ACC112 (cell line): ENCODE results near the gene SPTLC3.

ENCODE experiments used
- H2AFZ ChIP-seq: fragments of 200-600 bp; sonication (generic); one replicate; pipeline ENCODE4 v1.6.0; 2017; ENCODE audit warnings: antibody characterized with exemption, low read length; ENCODE audit not compliant: unreplicated experiment
- H3K27ac ChIP-seq: fragments of 200-600 bp; sonication (generic); 2 replicates; pipeline ENCODE4 v1.5.1; 2014; ENCODE audit warnings: low read depth, mild to moderate bottlenecking, antibody characterized with exemption, low read length, moderate library complexity
- H3K27me3 ChIP-seq: fragments of 200-600 bp; sonication (generic); 2 replicates; pipeline ENCODE4 v1.6.1; 2014; ENCODE audit warnings: mild to moderate bottlenecking, antibody characterized with exemption, low read length, moderate library complexity, mixed read lengths; ENCODE audit not compliant: insufficient read depth
- H3K36me3 ChIP-seq: fragments of 200-600 bp; sonication (generic); 2 replicates; pipeline ENCODE4 v1.6.1; 2016; ENCODE audit warnings: mild to moderate bottlenecking, antibody characterized with exemption, low read length, moderate library complexity, mixed read lengths; ENCODE audit not compliant: insufficient read depth
- H3K4me1 ChIP-seq: fragments of 200-600 bp; sonication (generic); one replicate; pipeline ENCODE4 v1.6.1; 2016; ENCODE audit warnings: low read length, mixed read lengths; ENCODE audit not compliant: insufficient read depth, unreplicated experiment, control insufficient read depth
- H3K4me3 ChIP-seq: fragments of 200-600 bp; sonication (generic); 2 replicates; pipeline ENCODE4 v1.5.1; 2014; ENCODE audit warnings: mild to moderate bottlenecking, low read depth, low read length
- H3K79me2 ChIP-seq: fragments of 200-600 bp; sonication (generic); one replicate; pipeline ENCODE4 v1.6.0; 2016; ENCODE audit warnings: low read length; ENCODE audit not compliant: control insufficient read depth, unreplicated experiment, insufficient read depth

Gene SPTLC3

DNA sequence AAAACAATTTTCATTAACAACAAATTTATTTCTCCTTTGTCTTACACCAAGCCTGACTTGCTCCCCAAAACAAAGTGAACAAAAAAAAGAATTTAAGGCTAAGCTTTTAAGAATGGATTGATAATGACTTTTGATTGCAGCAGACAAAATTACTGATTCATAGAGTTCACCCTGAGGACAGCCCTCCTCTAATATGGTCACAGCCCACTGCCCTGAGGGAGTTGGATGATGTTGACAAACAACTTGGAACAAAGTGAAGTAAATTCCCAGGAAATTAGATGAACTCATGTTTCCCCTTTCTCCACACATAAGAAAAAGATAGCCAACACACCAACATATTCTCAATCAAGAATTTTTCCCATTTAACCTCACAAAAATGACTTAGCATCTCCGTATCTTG, 204.6 kb downstream of the SPTLC3 start:
- no peak overlapping the region for H3K27ac ChIP-seq
- H3K27me3 ChIP-seq: peaks cover 71% of the 10 kb centered on the region
- no peak overlapping the region for H3K4me3 ChIP-seq

DNA sequence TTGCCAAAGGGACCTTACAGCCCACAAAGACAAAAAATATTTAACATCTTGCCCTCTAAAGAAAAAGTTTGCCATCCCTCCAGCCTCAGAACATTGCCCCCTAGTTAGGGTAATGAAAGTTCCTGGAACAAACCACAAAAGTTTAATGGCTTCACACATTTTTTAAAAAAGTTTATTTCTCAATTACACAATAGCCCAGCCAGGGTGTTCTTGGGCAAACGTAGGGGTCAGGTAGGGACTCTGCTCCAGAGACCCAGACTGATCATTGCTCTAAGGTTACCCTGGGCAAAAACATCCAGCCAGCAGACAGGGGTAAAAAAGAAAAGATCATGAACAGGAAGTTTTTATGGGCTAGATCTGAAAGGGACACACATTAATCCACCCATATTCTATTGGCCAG, 207.8 kb downstream of the SPTLC3 start:
- H3K79me2 ChIP-seq: no peaks in the 10 kb centered on the region
- peaks cover 92% of the 10 kb centered on the region for H3K27me3 ChIP-seq
- no peaks in the 10 kb centered on the region for H3K4me1 ChIP-seq
- no peak overlapping the region for H3K27ac ChIP-seq
- H2AFZ ChIP-seq: no peak overlapping the region
- no peak overlapping the region for H3K4me3 ChIP-seq
- H3K36me3 ChIP-seq: no peaks in the 10 kb centered on the region

More for the DNA sequence above, 204.6 kb downstream of the SPTLC3 start:
- no peaks in the 10 kb centered on the region for H3K79me2 ChIP-seq
- H2AFZ ChIP-seq: no peak overlapping the region
- no peaks in the 10 kb centered on the region for H3K4me1 ChIP-seq
- H3K36me3 ChIP-seq: no peaks in the 10 kb centered on the region
